ENCODE results near the gene PALLD.

The PALLD gene

DNA sequence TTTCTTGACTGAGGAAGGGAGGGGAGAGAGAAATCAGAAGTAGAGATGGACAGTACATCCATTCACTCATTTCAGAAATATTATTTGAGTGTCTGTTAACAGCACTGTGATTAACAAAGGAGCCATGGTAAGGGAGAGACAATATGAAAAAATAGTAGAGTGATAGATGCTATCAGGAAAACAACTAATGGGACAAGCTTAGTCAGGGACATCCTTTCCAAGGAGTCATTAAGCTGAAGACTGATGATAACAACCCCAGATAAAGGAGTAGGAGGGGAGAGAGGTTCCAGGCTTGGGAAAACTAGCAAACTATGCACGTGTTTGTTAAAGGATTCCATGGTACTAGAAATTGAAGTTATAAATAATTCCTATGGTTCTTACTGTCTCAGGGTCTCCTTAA is 391.0 kb downstream of the PALLD start:
- no peaks in the 10 kb centered on the region for H3K79me2 ChIP-seq (ENCODE audit: insufficient read depth, low read length)
- no peak overlapping the region for H2AFZ ChIP-seq (ENCODE audit: low read depth, low read length)
- no peak overlapping the region for H3K27ac ChIP-seq (ENCODE audit: low read length)
- H3K4me1 ChIP-seq (ENCODE audit: insufficient read depth, low read length) = no peaks in the 10 kb centered on the region
- DNase-seq = no peak
- H3K9ac ChIP-seq (ENCODE audit: low read depth, low read length) = no peak overlapping the region
- ATAC-seq (ENCODE audit: insufficient read depth, low read depth) = no peak
- no peaks in the 10 kb centered on the region for H3K27me3 ChIP-seq (ENCODE audit: insufficient read depth, low read length, poor library complexity)
- H4K20me1 ChIP-seq (ENCODE audit: insufficient read depth, low read length) = no peaks in the 10 kb centered on the region
- H3K4me2 ChIP-seq (ENCODE audit: insufficient read depth, low read length) = no peak overlapping the region
- no peaks in the 10 kb centered on the region for H3K36me3 ChIP-seq (ENCODE audit: insufficient read depth, low read length)
- TF ChIP-seq, protein P1, sequence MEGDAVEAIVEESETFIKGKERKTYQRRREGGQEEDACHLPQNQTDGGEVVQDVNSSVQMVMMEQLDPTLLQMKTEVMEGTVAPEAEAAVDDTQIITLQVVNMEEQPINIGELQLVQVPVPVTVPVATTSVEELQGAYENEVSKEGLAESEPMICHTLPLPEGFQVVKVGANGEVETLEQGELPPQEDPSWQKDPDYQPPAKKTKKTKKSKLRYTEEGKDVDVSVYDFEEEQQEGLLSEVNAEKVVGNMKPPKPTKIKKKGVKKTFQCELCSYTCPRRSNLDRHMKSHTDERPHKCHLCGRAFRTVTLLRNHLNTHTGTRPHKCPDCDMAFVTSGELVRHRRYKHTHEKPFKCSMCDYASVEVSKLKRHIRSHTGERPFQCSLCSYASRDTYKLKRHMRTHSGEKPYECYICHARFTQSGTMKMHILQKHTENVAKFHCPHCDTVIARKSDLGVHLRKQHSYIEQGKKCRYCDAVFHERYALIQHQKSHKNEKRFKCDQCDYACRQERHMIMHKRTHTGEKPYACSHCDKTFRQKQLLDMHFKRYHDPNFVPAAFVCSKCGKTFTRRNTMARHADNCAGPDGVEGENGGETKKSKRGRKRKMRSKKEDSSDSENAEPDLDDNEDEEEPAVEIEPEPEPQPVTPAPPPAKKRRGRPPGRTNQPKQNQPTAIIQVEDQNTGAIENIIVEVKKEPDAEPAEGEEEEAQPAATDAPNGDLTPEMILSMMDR (IDR thresholded peaks at IDR 0.05; ENCODE audit: borderline replicate concordance, extremely low read depth, low read length, poor library complexity, severe bottlenecking) = no peak
- TF ChIP-seq EZH2 (IDR thresholded peaks at IDR 0.05; ENCODE audit: borderline replicate concordance, low read depth, low read length, severe bottlenecking) = no peak
- no peak overlapping the region for H3K4me3 ChIP-seq (ENCODE audit: low read depth in 1 of 2, low read length in 2 of 2)
- no peaks in the 10 kb centered on the region for H3K9me3 ChIP-seq (ENCODE audit: insufficient read depth, low read length, severe bottlenecking)

DNA sequence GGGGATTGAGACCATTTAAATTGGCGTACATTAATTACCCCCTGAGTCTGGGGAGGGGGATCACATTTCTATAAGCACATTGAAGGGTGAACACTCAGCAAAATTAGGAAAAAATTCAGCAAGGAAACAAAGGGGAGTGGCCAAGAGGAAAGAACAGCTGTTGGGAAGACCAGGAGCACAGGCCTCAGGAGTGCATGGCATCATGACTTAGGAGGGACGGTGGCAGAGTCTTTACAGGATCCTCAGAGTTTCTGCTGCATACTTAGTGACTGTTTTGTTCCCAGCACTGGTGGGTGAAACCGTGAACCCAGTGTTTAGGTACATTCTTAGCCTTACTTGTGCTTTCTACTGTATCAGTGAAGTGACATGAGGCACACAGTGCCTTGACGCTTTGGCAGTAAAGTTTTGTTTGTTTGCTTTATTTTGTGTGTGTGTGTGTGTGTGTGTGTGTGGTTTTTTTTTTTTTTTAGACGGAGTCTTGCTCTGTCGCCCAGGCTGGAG is 391.9 kb downstream of the PALLD start:
- Histone ChIP-seq H3K4me3 (ENCODE audit: low read depth in 1 of 2, low read length in 2 of 2) (no peak overlapping the region), H3K9ac (ENCODE audit: low read depth, low read length) (no peak overlapping the region), H3K36me3 (ENCODE audit: insufficient read depth, low read length) (no peaks in the 10 kb centered on the region), H3K79me2 (ENCODE audit: insufficient read depth, low read length) (no peaks in the 10 kb centered on the region), H3K27ac (ENCODE audit: low read length) (no peak overlapping the region), H4K20me1 (ENCODE audit: insufficient read depth, low read length) (no peaks in the 10 kb centered on the region), H3K27me3 (ENCODE audit: insufficient read depth, low read length, poor library complexity) (no peaks in the 10 kb centered on the region), H3K9me3 (ENCODE audit: insufficient read depth, low read length, severe bottlenecking) (no peaks in the 10 kb centered on the region), H2AFZ (ENCODE audit: low read depth, low read length) (no peak overlapping the region), H3K4me1 (ENCODE audit: insufficient read depth, low read length) (no peaks in the 10 kb centered on the region), H3K4me2 (ENCODE audit: insufficient read depth, low read length) (no peak overlapping the region)
- TF ChIP-seq, protein P1 (IDR thresholded peaks at IDR 0.05; ENCODE audit: borderline replicate concordance, extremely low read depth, low read length, poor library complexity, severe bottlenecking) = no peak
- TF ChIP-seq EZH2 (IDR thresholded peaks at IDR 0.05; ENCODE audit: borderline replicate concordance, low read depth, low read length, severe bottlenecking) = no peak
- DNase-seq (no peak), ATAC-seq (ENCODE audit: insufficient read depth, low read depth) (no peak)

DNA sequence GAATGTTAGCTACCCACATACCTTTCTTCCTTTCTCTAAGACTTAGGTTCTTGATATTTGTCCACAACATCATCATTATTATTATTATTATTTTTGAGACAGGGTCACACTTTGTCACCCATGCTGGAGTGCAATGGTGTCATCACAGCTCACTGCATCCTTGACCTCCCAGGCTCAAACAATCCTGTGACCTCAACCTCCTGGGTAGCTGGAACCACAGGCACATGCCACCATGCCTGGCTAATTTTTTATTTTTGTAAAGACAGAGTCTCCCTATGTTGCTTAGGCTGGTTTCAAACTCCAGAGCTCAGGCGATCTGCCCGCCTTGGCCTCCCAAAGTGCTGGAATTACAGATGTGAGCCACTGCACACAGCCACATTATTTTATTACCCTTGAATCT is 394.2 kb downstream of the PALLD start:
- H3K4me1 ChIP-seq (ENCODE audit: insufficient read depth, low read length) = no peaks in the 10 kb centered on the region
- H3K36me3 ChIP-seq (ENCODE audit: insufficient read depth, low read length) = no peaks in the 10 kb centered on the region
- H3K9me3 ChIP-seq (ENCODE audit: insufficient read depth, low read length, severe bottlenecking) = no peaks in the 10 kb centered on the region
- no peak overlapping the region for H3K4me2 ChIP-seq (ENCODE audit: insufficient read depth, low read length)
- no peaks in the 10 kb centered on the region for H3K79me2 ChIP-seq (ENCODE audit: insufficient read depth, low read length)
- ATAC-seq (ENCODE audit: insufficient read depth, low read depth) = no peak
- no peaks in the 10 kb centered on the region for H4K20me1 ChIP-seq (ENCODE audit: insufficient read depth, low read length)
- no peak overlapping the region for H3K4me3 ChIP-seq (ENCODE audit: low read depth in 1 of 2, low read length in 2 of 2)
- H2AFZ ChIP-seq (ENCODE audit: low read depth, low read length) = no peak overlapping the region
- H3K9ac ChIP-seq (ENCODE audit: low read depth, low read length) = no peak overlapping the region
- H3K27ac ChIP-seq (ENCODE audit: low read length) = no peak overlapping the region
- no peaks in the 10 kb centered on the region for H3K27me3 ChIP-seq (ENCODE audit: insufficient read depth, low read length, poor library complexity)
- TF ChIP-seq, protein P1 (IDR thresholded peaks at IDR 0.05; ENCODE audit: borderline replicate concordance, extremely low read depth, low read length, poor library complexity, severe bottlenecking) = no peak
- no peak for TF ChIP-seq EZH2 (IDR thresholded peaks at IDR 0.05; ENCODE audit: borderline replicate concordance, low read depth, low read length, severe bottlenecking)
- DNase-seq = no peak

DNA sequence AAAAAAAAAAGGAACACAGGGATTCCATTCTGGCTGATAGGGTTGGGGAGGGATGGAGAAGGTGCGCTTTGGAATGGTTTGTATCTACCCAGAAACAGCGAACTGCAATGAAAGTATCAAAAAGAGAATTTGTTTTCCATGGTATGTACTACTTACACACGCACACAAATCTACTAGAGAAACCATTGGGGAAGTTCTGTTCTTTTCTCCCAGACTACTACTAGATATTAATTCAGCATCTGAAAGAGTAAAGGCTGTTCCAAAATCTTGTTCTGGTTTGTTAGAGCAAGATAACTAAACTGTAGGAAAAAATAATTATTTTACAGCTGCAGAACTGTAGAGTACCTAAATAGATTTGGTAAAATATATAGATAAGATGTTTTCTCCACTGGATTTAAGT is 394.8 kb downstream of the PALLD start:
- TF ChIP-seq, protein P1 (IDR thresholded peaks at IDR 0.05; ENCODE audit: borderline replicate concordance, extremely low read depth, low read length, poor library complexity, severe bottlenecking) = no peak
- TF ChIP-seq EZH2 (IDR thresholded peaks at IDR 0.05; ENCODE audit: borderline replicate concordance, low read depth, low read length, severe bottlenecking) = no peak
- no peak overlapping the region for H3K4me2 ChIP-seq (ENCODE audit: insufficient read depth, low read length)
- DNase-seq = no peak
- H3K27ac ChIP-seq (ENCODE audit: low read length) = no peak overlapping the region
- H2AFZ ChIP-seq (ENCODE audit: low read depth, low read length) = no peak overlapping the region
- no peaks in the 10 kb centered on the region for H3K9me3 ChIP-seq (ENCODE audit: insufficient read depth, low read length, severe bottlenecking)
- H3K36me3 ChIP-seq (ENCODE audit: insufficient read depth, low read length) = no peaks in the 10 kb centered on the region
- no peaks in the 10 kb centered on the region for H4K20me1 ChIP-seq (ENCODE audit: insufficient read depth, low read length)
- no peak overlapping the region for H3K4me3 ChIP-seq (ENCODE audit: low read depth in 1 of 2, low read length in 2 of 2)
- H3K79me2 ChIP-seq (ENCODE audit: insufficient read depth, low read length) = no peaks in the 10 kb centered on the region
- H3K4me1 ChIP-seq (ENCODE audit: insufficient read depth, low read length) = no peaks in the 10 kb centered on the region
- ATAC-seq (ENCODE audit: insufficient read depth, low read depth) = no peak
- no peaks in the 10 kb centered on the region for H3K27me3 ChIP-seq (ENCODE audit: insufficient read depth, low read length, poor library complexity)
- no peak overlapping the region for H3K9ac ChIP-seq (ENCODE audit: low read depth, low read length)
